GM21529 (cell line): ENCODE measurements around the gene MYH6.

Source experiments
- ATAC-seq: cut with Tn5 transposase; IDR thresholded peaks from one replicate; pipeline ENCODE4 v1.9.1; 2021; ENCODE audit not compliant: unreplicated experiment

The MYH6 gene

GRCh38 chr14:23379366-23380196 lies 28.5 kb downstream of the MYH6 start:
- ATAC-seq = no peak

- no peak for ATAC-seq
These were observed 29.4 kb downstream of the MYH6 start for GRCh38 chr14:23378612-23379220.

GRCh38 chr14:23377573-23378563 lies 30.2 kb downstream of the MYH6 start:
- ATAC-seq = no peak

- no peak for ATAC-seq
These were observed 30.9 kb downstream of the MYH6 start for GRCh38 chr14:23377198-23377550.

GRCh38 chr14:23376482-23377197 lies 31.4 kb downstream of the MYH6 start, which contains the start of gene CMTM5:
CMTM5 (plus strand) TSS chr14:23377046; CDS start chr14:23377252, 206 bp downstream.
- ATAC-seq = no peak

- no peak for ATAC-seq
These were observed 32.4 kb downstream of the MYH6 start for GRCh38 chr14:23375527-23376251.

- no peak for ATAC-seq
These were observed 35.0 kb downstream of the MYH6 start for GRCh38 chr14:23373041-23373440.

GRCh38 chr14:23372509-23372908 lies 35.6 kb downstream of the MYH6 start, which contains the start of gene IL25:
IL25 (plus strand) TSS chr14:23372809.
- no peak for ATAC-seq

GRCh38 chr14:23371865-23372264 lies 36.2 kb downstream of the MYH6 start:
- no peak for ATAC-seq

GRCh38 chr14:23370221-23370620 lies 37.9 kb downstream of the MYH6 start:
- ATAC-seq = no peak

- ATAC-seq = no peak
These were observed 41.6 kb downstream of the MYH6 start for GRCh38 chr14:23366426-23366921.

GRCh38 chr14:23365732-23366425 lies 42.2 kb downstream of the MYH6 start:
- no peak for ATAC-seq

GRCh38 chr14:23365036-23365731 lies 42.9 kb downstream of the MYH6 start, which contains the start of gene EFS:
EFS (minus strand) TSS chr14:23365172; CDS start chr14:23365025, 147 bp downstream.
- no peak for ATAC-seq

GRCh38 chr14:23364164-23365035 lies 43.7 kb downstream of the MYH6 start:
- no peak for ATAC-seq

GRCh38 chr14:23362200-23362599 lies 45.9 kb downstream of the MYH6 start:
- ATAC-seq = no peak

GRCh38 chr14:23361763-23362162 lies 46.3 kb downstream of the MYH6 start:
- no peak for ATAC-seq

- ATAC-seq = no peak
These were observed 46.8 kb downstream of the MYH6 start for GRCh38 chr14:23361320-23361719.
